HCT116 (cell line): ENCODE data around the gene TNRC6C. TPM values are rescaled to one million over a fixed set of nuclear protein-coding genes. Genes with fewer than 3 reads are reported as not detected.

Experiments used
- ATAC-seq: fragments of 200-7000 bp; cut with Tn5 transposase; 2 replicates; pipeline ENCODE4 v1.9.1; 2020; ENCODE audit warnings: mild to moderate bottlenecking, moderate library complexity
- BruUV-seq: library from RNA; stranded (reverse); fragments of 400-500 nt; replicated peaks from 2 replicates; lab custom pipeline; 2021; lab: Mats Ljungman, UMichigan
- CTCF ChIA-PET: fragments of 300-600 bp; sonication (Branson Sonifier 250); formaldehyde crosslinking; loops from one replicate; lab custom pipeline; 2021; ENCODE audit warnings: antibody characterized with exemption; lab: Charles Lee
- POLR2A ChIA-PET: fragments of 300-600, 350-600 bp; sonication (Branson Sonifier 250); formaldehyde crosslinking; loops from one replicate; lab custom pipeline; 2021; ENCODE audit warnings: antibody characterized with exemption; lab: Charles Lee
- RAD21 ChIA-PET, 2 experiments: fragments of 300-600 bp; sonication (Branson Sonifier 250); formaldehyde crosslinking; loops; one replicate each; lab custom pipeline; 2023; ENCODE audit warnings: low total read pairs in 2 of 2; ENCODE audit not compliant: uncharacterized antibody in 2 of 2, unreplicated experiment in 2 of 2, low non-redundant PET in 1 of 2; lab: Charles Lee
- DNase-seq: peaks from one replicate; pipeline ENCODE4 v3.0.0-alpha.2; 2010; ENCODE audit warnings: low read depth, low spot score
- H2AFZ ChIP-seq: fragments of 200-600 bp; shearing (Covaris generic), sonication (generic); 2 replicates; pipeline ENCODE4 v1.6.1; 2017; ENCODE audit warnings: low read depth, mixed run types, mixed read lengths, antibody characterized with exemption, low read length; ENCODE audit not compliant: poor library complexity, severe bottlenecking
- H3K27ac ChIP-seq: 2 replicates; pipeline ENCODE4 v1.5.1; 2012; ENCODE audit warnings: low read depth, low read length
- H3K27me3 ChIP-seq: fragments of 200-600 bp; sonication (generic); 2 replicates; pipeline ENCODE4 v1.6.1; 2016; ENCODE audit warnings: mixed run types, low read length, mixed read lengths; ENCODE audit not compliant: insufficient read depth
- H3K36me3 ChIP-seq, 2 experiments: fragments of 200-500 bp in 1 of 2; fragments of 200-600 bp in 1 of 2; sonication (Bioruptor generic) in 1 of 2; sonication (generic) in 1 of 2; 2 replicates each; pipeline versions ENCODE4 v1.5.1 to v1.6.1; 2014 to 2016; ENCODE audit warnings: low read length in 2 of 2, inconsistent platforms in 1 of 2, mixed read lengths in 1 of 2, mixed run types in 1 of 2; ENCODE audit not compliant: insufficient read depth in 2 of 2, control insufficient read depth in 1 of 2
- H3K4me1 ChIP-seq, 2 experiments: fragments of 200-600 bp in 1 of 2; sonication (generic) in 1 of 2; 2 replicates each; pipeline versions ENCODE4 v1.5.1 to v1.6.1; 2012 to 2017; ENCODE audit warnings: low read length in 2 of 2, inconsistent platforms in 1 of 2, mild to moderate bottlenecking in 1 of 2, mixed read lengths in 1 of 2, mixed run types in 1 of 2, moderate library complexity in 1 of 2; ENCODE audit not compliant: insufficient read depth in 2 of 2, control insufficient read depth in 1 of 2
- H3K4me2 ChIP-seq: fragments of 200-600 bp; sonication (generic); 2 replicates; pipeline ENCODE4 v1.6.1; 2017; ENCODE audit warnings: mixed run types, low read length, mixed read lengths
- H3K4me3 ChIP-seq, 2 experiments: fragments of 200-600 bp in 1 of 2; sonication (generic) in 1 of 2; replicated peaks in 1 of 2; 2 replicates each; pipeline ENCODE4 v1.5.1; 2011 to 2016; ENCODE audit warnings: low read length in 2 of 2, control low read depth in 1 of 2, low read depth in 1 of 2, mild to moderate bottlenecking in 1 of 2, mixed read lengths in 1 of 2, mixed run types in 1 of 2
- H3K79me2 ChIP-seq: fragments of 200-600 bp; sonication (generic); 2 replicates; pipeline ENCODE4 v1.6.1; 2017; ENCODE audit warnings: mild to moderate bottlenecking, mixed run types, low read length, moderate library complexity, mixed read lengths; ENCODE audit not compliant: insufficient read depth
- H3K9ac ChIP-seq: fragments of 200-600 bp; sonication (generic); 2 replicates; pipeline ENCODE4 v1.6.1; 2016; ENCODE audit warnings: low read length, mixed read lengths
- H3K9me2 ChIP-seq: fragments of 200-600 bp; sonication (generic), shearing (Covaris generic); 2 replicates; pipeline ENCODE4 v1.6.1; 2017; ENCODE audit warnings: mixed run types, mild to moderate bottlenecking, moderate library complexity; ENCODE audit not compliant: insufficient read depth
- H3K9me3 ChIP-seq, 2 experiments: fragments of 200-500 bp in 1 of 2; fragments of 200-600 bp in 1 of 2; sonication (Bioruptor generic) in 1 of 2; sonication (generic) in 1 of 2; 2 replicates each; pipeline ENCODE4 v1.6.1; 2014 to 2017; ENCODE audit warnings: low read length in 2 of 2, mixed read lengths in 2 of 2, inconsistent platforms in 1 of 2, low read depth in 1 of 2, mild to moderate bottlenecking in 1 of 2, mixed run types in 1 of 2, moderate library complexity in 1 of 2; ENCODE audit not compliant: control insufficient read depth in 1 of 2, insufficient read depth in 1 of 2
- H4K20me1 ChIP-seq: fragments of 200-600 bp; sonication (generic), shearing (Covaris generic); 2 replicates; pipeline ENCODE4 v1.6.1; 2017; ENCODE audit warnings: mixed run types, mild to moderate bottlenecking, moderate library complexity; ENCODE audit not compliant: insufficient read depth
- ATF3 ChIP-seq: IDR thresholded peaks from 2 replicates; pipeline ENCODE4 v1.6.1; 2012
- CBX3 ChIP-seq: IDR thresholded peaks from 2 replicates; pipeline ENCODE4 v1.6.1; 2012; ENCODE audit warnings: low read depth
- CEBPB ChIP-seq: IDR thresholded peaks from 2 replicates; pipeline ENCODE4 v1.6.1; 2012; ENCODE audit warnings: low read depth
- EGR1 ChIP-seq: IDR thresholded peaks from 2 replicates; pipeline ENCODE4 v1.6.1; 2012; ENCODE audit warnings: low read depth
- ELF1 ChIP-seq: IDR thresholded peaks from 2 replicates; pipeline ENCODE4 v1.6.1; 2012; ENCODE audit warnings: low read depth, borderline replicate concordance
- EZH2 ChIP-seq: fragments of 200-600 bp; sonication (generic); IDR thresholded peaks from 2 replicates; pipeline ENCODE4 v1.6.1; 2017; ENCODE audit warnings: antibody characterized with exemption, mixed run types
- EZH2phosphoT487 ChIP-seq: fragments of 200-600 bp; IDR thresholded peaks from 2 replicates; pipeline ENCODE4 v1.6.1; 2018; ENCODE audit warnings: antibody characterized with exemption, borderline replicate concordance
- FOSL1 ChIP-seq: IDR thresholded peaks from 2 replicates; pipeline ENCODE4 v1.6.1; 2012; ENCODE audit warnings: low read depth
- MAX ChIP-seq: IDR thresholded peaks from 2 replicates; pipeline ENCODE4 v1.6.1; 2012
- POLR2A ChIP-seq: IDR thresholded peaks from 2 replicates; pipeline ENCODE4 v1.7.0; 2011; ENCODE audit warnings: borderline replicate concordance; ENCODE audit not compliant: insufficient read depth, insufficient read length; ENCODE audit errors: extremely low read depth
- POLR2AphosphoS5 ChIP-seq: IDR thresholded peaks from 2 replicates; pipeline ENCODE4 v1.6.1; 2011; ENCODE audit warnings: mild to moderate bottlenecking, low read depth, low read length, moderate library complexity
- REST ChIP-seq: IDR thresholded peaks from 2 replicates; pipeline ENCODE4 v1.6.1; 2012; ENCODE audit warnings: low read depth
- SIN3A ChIP-seq: IDR thresholded peaks from 2 replicates; pipeline ENCODE4 v1.6.1; 2012; ENCODE audit warnings: low read depth
- SP1 ChIP-seq: IDR thresholded peaks from 2 replicates; pipeline ENCODE4 v1.6.1; 2012; ENCODE audit warnings: low read depth
- SRF ChIP-seq: IDR thresholded peaks from 2 replicates; pipeline ENCODE4 v1.6.1; 2012; ENCODE audit warnings: low read depth
- TCF7L2 ChIP-seq: IDR thresholded peaks from 2 replicates; pipeline ENCODE4 v1.7.0; 2011; ENCODE audit warnings: borderline replicate concordance, inconsistent platforms; ENCODE audit not compliant: insufficient read depth, insufficient read length; ENCODE audit errors: extremely low read depth
- YY1 ChIP-seq: IDR thresholded peaks from 2 replicates; pipeline ENCODE4 v1.6.1; 2011; ENCODE audit warnings: low read length, low read depth, moderate library complexity, mild to moderate bottlenecking; ENCODE audit not compliant: insufficient replicate concordance; ENCODE audit errors: extremely low read depth
- ZBTB33 ChIP-seq: IDR thresholded peaks from 2 replicates; pipeline ENCODE4 v1.6.1; 2011; ENCODE audit warnings: mild to moderate bottlenecking, low read length, moderate library complexity; ENCODE audit not compliant: insufficient replicate concordance; ENCODE audit errors: extremely low read depth
- ZFX ChIP-seq: fragments of 450-650 bp; IDR thresholded peaks from 2 replicates; pipeline ENCODE4 v1.6.1; 2017
- ZNF274 ChIP-seq: fragments of 200-500 bp; sonication (Bioruptor generic); IDR thresholded peaks from 2 replicates; pipeline ENCODE4 v1.6.1; 2014; ENCODE audit warnings: mild to moderate bottlenecking, low read depth, low read length, inconsistent platforms
- intact Hi-C: fragments of 100-400 bp; cut with micrococcal nuclease; formaldehyde crosslinking; loops from 2 replicates; pipeline ENCODE4 v1.10.0; 2022
- total RNA-seq: library from RNA; stranded (reverse); gene quantifications from one replicate; pipeline ENCODE4 v1.2.1, GENCODE V29; 2021; ENCODE audit not compliant: unreplicated experiment

Gene TNRC6C
- total RNA-seq, 1 experiment from 2014 or later = 23.4 TPM

GRCh38 chr17:78039581-78039980, 81.1 kb downstream of the TNRC6C start:
- Histone ChIP-seq H3K36me3 (no peaks in the 10 kb centered on the region), H3K9ac (no peak overlapping the region), H3K27me3 (no peaks in the 10 kb centered on the region), H3K9me3 (no peaks in the 10 kb centered on the region), H3K79me2 (no peaks in the 10 kb centered on the region), H3K4me2 (no peak overlapping the region), H3K4me1 (peaks cover 21 to 39% of the 10 kb centered on the region in 2 experiments), H4K20me1 (no peaks in the 10 kb centered on the region)
- ChIA-PET POLR2A (no interaction called here), CTCF (interaction anchor here (1.5 to 3.4 kb wide), 2 partner anchors 45 to 497 kb away, joined by 3 to 18 read pairs; no protein-coding TSS in a partner anchor), RAD21 (no interaction called here)
- DNase-seq = no peak
- intact Hi-C loops = no loop called here
- BruUV-seq = no TSS peak
- ATAC-seq = no peak
- no peak for TF ChIP-seq FOSL1
- no peak for TF ChIP-seq EGR1
- no peak for TF ChIP-seq ZBTB33
- no peak for TF ChIP-seq CEBPB
- TF ChIP-seq POLR2A = no peak
- no peak for TF ChIP-seq ELF1
- no peak for TF ChIP-seq TCF7L2
- no peak for TF ChIP-seq POLR2AphosphoS5
- TF ChIP-seq REST = no peak
- TF ChIP-seq ZFX = no peak
- no peak for TF ChIP-seq SRF
- no peak for TF ChIP-seq CBX3
- TF ChIP-seq EZH2 = no peak
- no peak for TF ChIP-seq ATF3
- no peak for TF ChIP-seq SP1
- TF ChIP-seq ZNF274 = no peak
- TF ChIP-seq SIN3A = no peak
- TF ChIP-seq YY1 = no peak
- TF ChIP-seq MAX = no peak
- TF ChIP-seq EZH2phosphoT487 = no peak
- TF ChIP-seq, all 23 proteins: peak for 0
- Histone ChIP-seq H3K9me2 (no peaks in the 10 kb centered on the region), H2AFZ (no peak overlapping the region), H3K4me3 (no peak overlapping the region), H3K27ac (no peak overlapping the region)
